OCI-LY1 (cell line): ENCODE results near the gene THRAP3.

Experiments
- CTCF ChIP-seq: fragments of 200-600 bp; sonication (generic), shearing (Covaris generic); IDR thresholded peaks from 2 replicates; pipeline ENCODE4 v1.5.1; 2017; ENCODE audit warnings: mild to moderate bottlenecking, antibody characterized with exemption, low read length, moderate library complexity, mixed read lengths
- EZH2 ChIP-seq: fragments of 200-600 bp; sonication (generic), shearing (Covaris generic); IDR thresholded peaks from 2 replicates; pipeline ENCODE4 v1.8.0; 2017; ENCODE audit warnings: borderline replicate concordance, mixed run types, mild to moderate bottlenecking, antibody characterized with exemption, low read length, moderate library complexity, mixed read lengths

GRCh38 chr1:36298640-36299039, 74.4 kb downstream of the THRAP3 start:
- TF ChIP-seq CTCF (no peak), EZH2 (no peak)
